Anterior cingulate cortex (tissue), 58 donors: ENCODE results near the gene KLHL5.
"Not testable (repeated sequence)": the region's sequence is repeated elsewhere in the genome, so short reads cannot be mapped to it uniquely, and the experiment has no call there.

Source experiments
- DNase-seq, 58 donors: peaks; one replicate each; lab custom pipeline; 2025; lab: John Stamatoyannopoulos, UW

Gene KLHL5

DNA sequence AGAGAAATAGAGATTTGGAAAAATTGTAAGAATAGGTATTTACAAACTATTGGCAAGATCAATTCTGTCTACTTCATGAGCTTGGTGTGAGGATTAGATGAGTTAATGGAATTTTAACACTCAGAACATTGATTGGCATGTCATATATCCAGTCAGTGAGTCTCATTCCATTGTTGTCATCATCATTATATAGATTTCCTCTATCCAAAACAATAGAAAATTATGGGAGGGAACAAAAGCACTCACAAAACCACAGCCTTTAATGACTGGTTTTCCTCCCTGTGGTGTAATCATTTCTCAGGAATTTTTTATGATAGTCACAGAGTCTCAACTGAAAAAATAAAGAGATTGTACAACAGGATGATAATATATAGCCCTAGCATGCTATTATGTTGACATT, 21.1 kb downstream of the KLHL5 start:
- no peak for DNase-seq

DNA sequence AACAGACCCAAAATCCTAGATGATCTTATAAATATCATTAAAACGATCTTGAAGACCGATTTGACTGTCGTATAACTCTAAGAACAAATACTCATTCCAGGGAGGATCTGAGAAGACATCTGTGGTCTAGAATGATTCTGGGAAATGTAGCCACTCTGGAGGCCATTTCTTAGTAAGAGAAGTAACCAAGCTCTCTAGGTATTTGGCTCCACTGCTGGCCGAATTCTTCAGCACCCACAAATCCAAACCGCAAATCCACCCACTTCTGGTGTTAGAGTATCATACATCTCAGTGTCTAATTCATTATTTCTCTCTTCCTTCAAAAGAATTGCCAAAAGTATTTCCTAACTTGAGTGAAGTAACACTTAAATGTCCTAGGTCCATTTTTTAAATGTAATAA, 23.9 kb downstream of the KLHL5 start:
- no peak for DNase-seq

DNA sequence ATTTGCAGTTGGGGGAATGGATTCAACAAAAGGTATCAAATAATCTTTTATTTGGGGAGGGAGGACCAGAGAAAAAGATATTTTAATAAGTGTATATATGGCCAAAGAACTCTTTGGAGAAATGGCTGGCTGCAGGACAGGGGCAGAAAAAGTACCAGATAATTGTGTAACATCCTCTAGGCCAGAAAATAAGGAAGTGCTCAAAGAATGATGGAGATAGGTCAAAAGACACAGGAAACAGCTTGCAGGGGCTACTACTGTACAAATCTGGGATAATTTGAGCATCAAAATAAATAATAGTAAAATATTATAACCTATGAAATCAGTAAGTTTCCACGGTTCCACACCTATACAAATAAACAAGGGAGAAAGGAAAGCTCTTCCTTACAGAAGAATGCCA, 34.8 kb downstream of the KLHL5 start:
- no peak for DNase-seq

DNA sequence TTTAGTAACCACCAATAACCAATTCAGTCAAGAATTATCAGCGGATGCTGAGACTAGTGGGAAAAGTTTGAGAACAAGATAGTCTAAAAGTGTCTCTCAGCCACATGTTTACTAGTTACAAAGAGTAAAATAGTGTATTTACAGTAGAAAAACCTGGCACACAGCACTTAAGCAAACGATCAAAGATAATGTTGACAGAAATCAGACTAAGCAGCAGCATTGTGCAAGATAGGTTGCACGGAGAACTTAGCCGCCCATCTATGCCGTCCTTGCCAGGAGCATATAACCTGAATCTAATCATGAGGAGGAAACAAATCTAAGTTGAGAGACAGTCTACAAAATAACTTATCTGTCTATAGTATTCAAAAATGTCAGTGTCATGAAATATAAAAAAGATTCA, 35.3 kb downstream of the KLHL5 start:
- DNase-seq: no peak

DNA sequence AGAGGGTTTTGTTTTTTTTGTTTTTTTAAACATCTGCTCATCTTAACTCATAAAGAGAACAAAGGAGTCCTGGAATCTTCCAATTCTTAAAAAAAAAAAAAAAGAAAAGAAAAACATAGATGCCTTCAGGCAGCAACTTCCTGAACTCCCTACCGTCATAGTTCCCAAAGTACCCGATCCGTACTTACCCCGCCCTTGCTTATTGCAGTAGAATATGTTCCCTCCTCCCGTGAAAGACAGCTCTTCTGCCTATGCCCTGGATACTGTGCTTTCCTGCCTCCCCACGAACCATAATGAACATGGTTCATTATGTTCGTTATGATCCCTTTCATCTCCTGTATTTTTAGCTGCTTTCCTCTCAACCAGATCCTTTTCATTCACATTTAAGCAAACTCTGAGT, 40.3 kb downstream of the KLHL5 start:
- DNase-seq: no peak

DNA sequence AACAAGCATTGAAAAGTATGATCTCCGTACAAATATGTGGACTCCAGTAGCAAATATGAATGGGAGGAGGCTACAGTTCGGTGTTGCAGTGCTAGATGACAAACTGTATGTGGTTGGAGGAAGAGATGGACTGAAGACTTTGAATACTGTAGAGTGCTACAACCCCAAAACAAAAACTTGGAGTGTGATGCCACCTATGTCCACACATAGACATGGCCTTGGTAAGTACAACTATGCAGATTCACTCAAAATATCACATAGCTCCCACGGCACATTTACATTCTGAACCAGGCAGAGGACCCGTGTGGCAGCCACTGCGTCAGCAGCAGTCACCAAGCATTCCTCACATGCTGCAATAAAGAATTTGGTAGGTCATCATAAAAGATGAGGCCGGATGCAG, 41.3 kb downstream of the KLHL5 start:
- no peak for DNase-seq

DNA sequence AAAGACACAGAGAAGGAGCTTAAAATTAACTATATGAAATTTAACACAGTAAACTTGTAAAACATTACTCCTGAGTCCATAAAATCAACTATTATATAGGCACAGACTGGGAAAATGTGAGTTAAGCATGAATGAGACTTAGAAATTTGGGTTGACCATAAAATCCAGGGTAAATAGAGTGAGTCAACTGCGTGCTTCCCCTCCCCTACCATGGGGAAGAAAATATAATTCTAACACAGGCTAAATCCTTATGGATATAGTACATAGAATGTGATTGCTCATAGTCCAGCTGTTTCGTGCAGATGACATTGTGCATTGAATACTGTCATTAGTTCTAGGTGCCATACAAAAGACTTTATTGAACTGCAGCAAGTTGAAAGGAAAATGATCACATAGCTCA, 42.2 kb downstream of the KLHL5 start:
- no peak for DNase-seq

DNA sequence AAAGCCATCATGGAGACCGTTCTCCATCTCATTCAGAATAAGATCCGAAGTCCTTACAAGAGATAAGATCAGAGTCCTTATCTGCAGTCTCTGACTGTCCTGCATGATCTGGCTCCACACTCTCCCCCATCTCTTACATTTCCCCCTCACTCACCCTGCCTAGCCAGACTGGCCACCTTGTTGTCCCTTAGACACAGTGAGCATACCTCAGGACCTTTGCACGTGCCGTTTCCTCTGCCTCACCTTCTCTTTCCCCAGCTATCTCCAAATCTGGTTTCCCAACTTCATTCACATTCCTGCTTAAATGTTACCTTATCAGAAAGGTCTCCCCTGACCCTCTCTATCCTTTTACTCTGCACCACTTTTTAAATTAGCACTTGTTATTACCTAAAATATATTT, 44.0 kb downstream of the KLHL5 start:
- DNase-seq: no peak

DNA sequence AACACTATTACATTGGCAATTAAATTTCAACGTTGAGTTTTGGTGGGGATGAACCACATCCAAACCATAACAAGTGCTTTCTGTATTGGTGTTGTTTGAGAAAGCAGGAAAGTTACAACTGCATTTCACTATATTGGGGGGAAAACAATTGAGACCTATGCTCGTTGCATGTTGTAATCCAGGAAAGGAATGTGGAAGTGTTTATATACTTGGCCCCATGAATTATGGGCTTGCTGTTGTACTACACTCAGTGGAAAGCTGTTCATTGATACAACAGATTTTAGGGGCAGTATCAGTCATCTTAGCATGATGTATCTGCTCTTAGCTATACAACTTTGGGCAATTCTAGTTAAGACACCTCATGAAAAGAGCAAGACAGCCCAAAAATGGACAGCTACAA, 52.4 kb downstream of the KLHL5 start:
- DNase-seq: no peak

DNA sequence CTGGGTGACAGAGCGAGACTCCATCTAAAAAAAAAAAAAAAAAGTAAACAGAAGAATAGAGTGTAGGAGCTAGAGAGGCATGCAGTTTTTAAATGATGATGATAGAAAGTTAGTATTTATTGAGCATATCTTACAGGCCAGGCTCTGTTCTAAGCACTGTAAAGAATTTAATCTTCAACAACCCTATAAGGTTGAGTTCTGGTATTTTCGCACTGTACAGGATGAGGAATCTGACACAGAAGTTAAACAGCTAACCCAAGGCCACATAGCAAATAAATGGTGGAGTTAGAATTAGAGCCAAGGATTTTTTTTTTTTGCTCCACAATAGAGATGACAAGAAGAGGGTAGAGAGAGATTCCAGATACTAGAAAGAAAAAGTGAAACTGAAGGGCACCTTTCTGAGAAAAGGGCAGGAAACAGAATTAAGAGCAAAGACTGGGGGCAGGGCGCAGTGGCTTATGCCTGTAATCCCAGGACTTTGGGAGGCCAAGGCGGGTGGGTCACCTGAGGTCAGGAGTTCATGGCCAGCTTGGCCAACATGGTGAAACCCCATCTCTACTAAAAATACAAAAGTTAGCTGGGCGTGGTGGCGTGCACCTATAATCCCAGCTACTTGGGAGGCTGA, 56.1 kb downstream of the KLHL5 start:
- no peak for DNase-seq

DNA sequence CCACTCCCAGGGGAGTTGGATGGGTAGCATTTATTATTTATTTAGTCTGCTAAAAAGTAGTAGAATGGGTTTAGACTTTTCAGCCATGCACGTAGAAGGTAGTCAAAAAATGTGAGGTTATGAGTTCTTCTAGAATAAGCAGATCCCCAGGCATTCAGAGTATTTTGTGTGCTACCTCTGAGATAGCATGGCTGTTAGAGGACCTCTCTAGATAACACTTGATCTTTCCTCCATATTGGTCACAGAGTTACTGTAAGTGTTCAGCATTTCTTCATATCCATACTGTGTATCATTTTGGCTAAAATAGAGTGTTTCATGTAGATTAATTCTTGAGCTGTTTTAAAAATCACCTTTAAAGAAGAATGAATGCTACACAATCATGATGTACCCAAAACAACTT, 58.4 kb downstream of the KLHL5 start:
- DNase-seq: no peak

DNA sequence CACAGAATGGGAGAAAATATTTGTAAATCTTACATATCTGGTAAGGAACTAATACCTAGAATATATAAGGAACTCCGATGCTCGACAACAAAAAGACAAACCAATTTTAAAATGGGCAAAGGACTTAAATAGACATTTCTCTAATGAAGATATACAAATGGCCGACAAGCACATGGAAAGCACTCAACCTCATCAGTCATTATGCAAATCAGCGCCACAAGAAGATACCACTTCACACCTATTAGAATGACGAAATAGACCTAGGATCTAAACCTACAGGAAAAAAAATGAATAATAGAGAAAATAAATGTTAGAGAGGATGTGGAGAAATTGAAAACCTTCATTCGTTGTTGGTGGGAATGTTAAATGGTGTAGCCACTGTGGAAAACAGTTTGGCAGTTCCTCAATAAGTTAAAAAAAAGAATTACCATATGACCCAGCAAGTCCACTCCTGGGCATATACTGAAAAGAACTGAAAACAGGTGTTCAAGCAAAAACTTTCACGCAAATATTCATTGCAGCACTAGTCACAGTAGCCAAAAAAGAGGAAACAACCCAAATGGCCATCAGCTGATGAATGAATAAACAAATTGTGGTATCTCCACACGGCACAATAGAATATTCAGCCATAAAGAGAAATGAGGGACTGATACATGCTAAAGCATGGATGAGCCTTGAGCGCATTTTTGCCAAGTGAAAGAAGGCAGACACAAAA, 63.0 kb downstream of the KLHL5 start:
- DNase-seq: no peak

DNA sequence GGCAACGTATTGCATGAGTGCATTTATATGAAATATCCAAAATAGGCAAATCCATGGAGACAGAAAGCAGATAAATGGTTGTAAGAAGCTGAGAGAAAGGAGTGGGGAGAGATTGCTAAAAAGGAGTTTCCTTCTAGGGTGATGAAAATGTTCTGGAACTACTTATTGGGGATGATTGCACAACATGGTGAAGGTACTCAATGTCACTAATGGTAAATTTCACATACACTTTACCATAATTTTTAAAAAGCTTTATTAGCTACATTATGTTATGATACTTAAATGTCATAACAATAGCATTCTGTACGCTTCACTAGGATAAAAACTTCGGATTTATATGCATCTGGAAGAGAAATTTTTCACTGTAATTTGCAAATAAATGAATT, 63.6 kb downstream of the KLHL5 start:
- no peak for DNase-seq

DNA sequence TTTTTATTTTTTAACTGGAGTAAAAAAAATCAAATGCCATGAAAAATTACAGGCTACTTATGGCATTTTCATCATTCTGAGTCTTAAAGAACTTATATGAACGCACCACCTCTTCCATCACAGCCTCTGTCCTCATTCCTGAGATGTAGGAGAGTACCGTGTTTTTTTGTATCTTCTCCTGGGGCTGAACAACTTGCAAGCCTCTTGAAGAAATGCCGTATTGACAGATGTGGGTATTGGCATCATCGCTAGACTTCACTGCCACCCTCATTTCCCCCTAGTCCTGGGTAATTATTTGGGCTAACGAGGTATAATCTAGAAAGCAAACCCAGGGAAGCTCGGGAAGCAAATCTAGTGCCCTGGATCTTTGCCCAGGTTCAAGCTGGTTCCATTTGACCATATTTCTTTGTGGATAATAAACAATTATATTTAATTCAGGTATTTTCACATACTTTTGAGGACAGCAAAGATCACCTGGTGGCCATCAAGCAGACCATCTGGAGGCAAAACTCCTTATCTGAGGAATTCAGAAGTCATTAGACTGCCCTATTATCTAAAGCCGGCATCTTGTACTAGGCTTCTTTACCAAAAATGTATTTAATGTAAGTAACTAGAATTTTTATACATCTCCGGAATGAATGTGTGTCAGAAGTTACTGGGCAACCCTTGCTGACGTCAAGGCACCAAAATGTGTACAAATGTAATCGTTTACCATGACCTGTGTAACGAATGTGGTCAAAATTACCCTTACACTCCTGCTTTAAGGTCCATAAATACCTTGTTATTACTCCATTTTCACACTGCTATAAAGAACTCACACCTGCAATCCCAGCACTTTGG, 64.4 kb downstream of the KLHL5 start:
- no peak for DNase-seq

DNA sequence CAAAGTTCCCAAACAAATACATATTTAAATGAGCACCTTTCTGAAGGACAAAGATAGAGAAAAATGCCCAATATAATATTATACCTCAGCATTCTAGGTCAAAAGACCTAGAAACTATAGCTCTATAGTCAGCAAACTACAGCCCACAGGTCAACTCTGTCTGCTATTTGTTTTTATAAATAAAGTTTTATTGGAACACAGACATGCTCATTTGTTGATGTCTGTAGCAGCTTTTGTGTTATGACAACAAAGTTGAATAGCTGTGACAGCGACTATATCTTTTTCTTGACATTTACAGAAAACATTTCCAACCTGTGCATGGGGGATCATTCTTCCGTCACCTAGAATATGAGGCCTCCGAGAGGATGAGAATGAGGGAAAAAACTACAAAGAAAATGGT, 71.6 kb downstream of the KLHL5 start:
- no peak for DNase-seq

DNA sequence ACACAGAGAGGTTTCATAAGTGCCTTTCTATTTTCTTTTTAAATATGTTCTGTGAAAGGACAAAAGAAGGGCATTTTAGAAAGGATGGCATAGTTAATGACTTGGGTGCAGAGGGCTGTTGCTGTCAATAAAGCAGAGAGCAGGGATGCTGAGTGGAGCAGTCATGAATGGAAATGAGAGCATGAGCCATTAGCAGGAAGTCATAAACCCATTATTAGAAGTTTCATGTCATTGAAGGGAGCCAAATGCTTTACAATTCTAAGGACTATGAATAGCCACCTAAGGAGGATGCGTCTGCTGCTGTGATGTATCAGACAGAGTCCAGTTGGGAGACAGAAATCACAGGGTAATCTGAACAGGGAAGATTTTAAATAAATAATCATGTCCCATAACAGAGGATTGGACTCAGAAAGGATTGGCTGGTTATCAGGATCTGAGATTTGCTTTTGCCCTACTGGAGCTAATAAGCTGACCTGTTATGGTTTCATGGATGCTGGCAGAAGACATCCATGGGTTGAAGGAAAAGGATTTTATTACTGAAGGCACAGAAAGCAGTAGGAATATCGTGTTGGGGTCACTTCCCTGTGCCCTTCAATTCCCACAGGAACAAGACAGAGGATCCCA, 72.8 kb downstream of the KLHL5 start:
- no peak for DNase-seq

DNA sequence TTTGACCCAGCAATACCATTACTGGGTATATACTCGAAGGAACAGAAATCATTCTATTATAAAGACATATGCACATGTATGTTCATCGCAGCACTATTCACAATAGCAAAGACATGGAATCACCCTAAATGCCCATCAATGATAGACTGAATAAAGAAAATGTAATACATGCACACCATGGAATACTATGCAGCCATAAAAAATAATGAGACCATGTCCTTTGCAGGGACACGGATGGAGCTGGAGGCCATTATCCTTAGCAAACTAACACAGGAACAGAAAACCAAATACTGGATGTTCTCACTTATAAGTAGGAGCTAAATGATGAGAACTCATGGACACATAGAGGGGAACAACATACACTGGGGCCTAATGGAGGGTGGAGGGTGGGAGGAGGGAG, 76.2 kb downstream of the KLHL5 start:
- DNase-seq: not testable (repeated sequence)

DNA sequence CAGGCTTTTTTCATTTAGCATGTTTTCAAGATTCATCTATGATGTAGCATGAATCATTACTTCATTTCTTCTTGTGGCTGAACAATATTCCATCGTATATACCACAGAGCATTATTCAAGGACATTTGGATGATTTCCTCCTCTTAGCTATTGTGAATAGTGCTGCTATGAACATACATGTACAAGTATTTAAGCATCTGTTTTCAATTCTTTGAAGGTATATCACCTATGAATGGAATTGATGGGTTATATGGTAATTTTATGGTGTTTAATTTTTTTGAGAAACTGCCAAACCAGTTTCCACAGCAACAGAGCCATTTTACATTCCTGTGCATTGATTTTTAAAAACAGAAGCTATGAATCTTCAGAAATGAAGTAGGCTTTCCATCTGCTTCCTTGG, 84.2 kb downstream of the KLHL5 start:
- DNase-seq: no peak

DNA sequence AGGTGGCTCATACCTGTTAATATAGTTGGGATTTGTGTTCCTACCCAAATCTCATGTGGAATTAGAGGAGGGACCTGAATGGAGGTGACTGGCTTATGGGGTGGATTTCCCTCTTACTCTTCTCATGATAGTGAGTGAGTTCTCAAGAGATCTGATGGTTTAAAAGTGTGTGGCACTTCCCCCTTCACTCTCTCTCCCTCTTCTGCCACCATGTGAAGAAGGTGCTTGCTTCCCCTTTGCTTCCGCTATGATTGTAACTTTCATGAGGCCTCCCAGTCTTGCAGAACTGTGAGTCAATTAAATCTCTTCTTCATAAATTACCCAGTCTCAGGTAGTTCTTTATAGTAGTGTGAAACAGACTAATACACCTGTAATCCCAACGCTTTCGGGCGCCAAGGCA, 92.0 kb downstream of the KLHL5 start:
- DNase-seq: no peak

DNA sequence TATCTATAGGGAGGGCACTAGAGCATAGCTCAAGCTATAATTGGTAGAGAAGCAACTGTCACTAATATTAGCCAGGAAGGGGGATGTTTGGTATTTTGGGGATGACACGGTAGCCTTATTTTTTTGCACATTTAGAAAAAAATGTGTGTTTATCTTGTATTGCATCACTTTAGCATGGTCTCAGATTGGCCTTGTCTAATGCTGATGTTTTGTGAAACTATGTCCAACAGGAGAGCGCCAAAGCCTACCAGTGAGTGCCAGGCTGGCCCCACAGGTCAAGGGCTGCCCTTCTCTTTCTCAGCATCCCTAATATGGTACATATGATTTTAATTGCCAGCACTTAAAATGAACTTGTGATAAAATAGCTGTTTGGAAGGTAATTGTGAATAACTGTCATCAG, 95.5 kb downstream of the KLHL5 start:
- DNase-seq: no peak

DNA sequence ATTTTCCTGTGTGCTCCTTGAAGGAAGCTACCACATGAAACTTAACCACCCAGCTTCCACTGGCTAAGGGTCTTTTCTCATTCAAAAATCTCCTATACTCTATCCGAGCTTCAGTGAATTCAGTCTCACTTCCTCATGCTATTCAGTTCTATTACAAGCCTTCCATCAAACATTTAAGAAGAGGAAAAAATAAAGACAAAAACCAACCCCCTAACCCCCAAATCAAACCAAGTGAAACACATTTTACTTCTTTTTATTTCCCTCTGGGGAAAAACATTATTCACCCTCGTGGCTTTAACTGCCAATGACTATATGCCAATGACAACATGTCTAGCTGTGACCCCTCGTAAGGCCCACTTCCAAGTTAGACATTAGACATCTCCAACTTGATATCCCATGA, 104.1 kb downstream of the KLHL5 start:
- no peak for DNase-seq
